Measurements from ENCODE around the gene HTT. TPM values are rescaled to one million over a fixed set of nuclear protein-coding genes. Genes with fewer than 3 reads are reported as not detected.

Gene HTT
- total and polyA plus RNA-seq, 9 of the 15 experiments (the other 6 are each of a cell fraction or from before 2014, with no cell fraction given): 0.66 to 31.6 (median 14.7) TPM

- no peaks in the 10 kb centered on the region for H3K36me3 ChIP-seq (ENCODE audit: control insufficient read depth, insufficient read depth, low read length)
- no peak for ATAC-seq
- FAIRE-seq: no peak
- H3K4me2 ChIP-seq (ENCODE audit: insufficient read depth, low read length): no peak overlapping the region
- WGBS (ENCODE audit: insufficient coverage, low coverage, missing lambda C conversion rate): 17% methylated on average over 15 of the region's 17 CpGs
- H3K9me1 ChIP-seq (ENCODE audit: control insufficient read depth, insufficient read depth, low read length): no peaks in the 10 kb centered on the region
- H3K4me1 ChIP-seq (replicated peaks in 1 of 2; ENCODE audit: control insufficient read depth in 2 of 2, insufficient read depth in 2 of 2, low read length in 2 of 2): peaks cover 0 to 29% of the 10 kb centered on the region in 2 experiments; a peak in 2 of 5 replicates
- in situ Hi-C loops (cut with MboI) (no loop called here), intact Hi-C loops (cut with micrococcal nuclease) (no loop called here)
- H2AFZ ChIP-seq (ENCODE audit: low read depth, low read length): no peak overlapping the region
- POLR2A ChIA-PET: interaction anchor here (0.6 kb wide), 1 partner anchor 227 kb away, joined by 4 read pairs; no protein-coding TSS in a partner anchor
- no peaks in the 10 kb centered on the region for H4K20me1 ChIP-seq (replicated peaks; ENCODE audit: control insufficient read depth, insufficient read depth, low read length)
- no peak overlapping the region for H3K27ac ChIP-seq (ENCODE audit: extremely low read depth, low read depth, low read length)
- no peak overlapping the region; a peak in 1 of 4 replicates for H3K9ac ChIP-seq (ENCODE audit: insufficient read depth in 1 of 2, low read depth in 2 of 2, low read length in 2 of 2)
- H3K4me3 ChIP-seq: no peak overlapping the region
- H3K9me3 ChIP-seq (replicated peaks; ENCODE audit: control insufficient read depth, insufficient read depth, low read depth, low read length): no peaks in the 10 kb centered on the region
- BruUV-seq (replicated peaks): no TSS peak
- no peaks in the 10 kb centered on the region for H3K79me2 ChIP-seq (ENCODE audit: control insufficient read depth, insufficient read depth, low read length)
- H3K27me3 ChIP-seq (ENCODE audit: control insufficient read depth in 2 of 2, insufficient read depth in 2 of 2, low read length in 2 of 2): peaks cover 41 to 57% of the 10 kb centered on the region in 2 experiments
- DNase-seq (ENCODE audit: extremely low read depth in 1 of 4, low spot score in 3 of 4): no peak
- CTCF ChIA-PET (ENCODE audit: low intra/inter-chr PET ratio): no interaction called here
- TF ChIP-seq CTCF (IDR thresholded peaks at IDR 0.05 in 2 of 3, conservative IDR thresholded peaks at IDR 0.05 in 1 of 3; ENCODE audit: insufficient read depth in 2 of 3, low read depth in 1 of 3, low read length in 3 of 3) (no peak), CUX1 (CRISPR knock-in tag; IDR thresholded peaks at IDR 0.05) (no peak), BRF2 (IDR thresholded peaks at IDR 0.05; ENCODE audit: borderline replicate concordance, insufficient read depth, insufficient read length) (no peak), NONO (IDR thresholded peaks at IDR 0.05; ENCODE audit: low read depth in 2 of 2, low read length in 1 of 2) (no peak), CHD4 (IDR thresholded peaks at IDR 0.05; ENCODE audit: insufficient read depth, insufficient replicate concordance, low read depth, low read length, poor library complexity, severe bottlenecking) (no peak), ZNF165 (CRISPR knock-in tag; IDR thresholded peaks at IDR 0.05; ENCODE audit: borderline replicate concordance) (no peak), MLX (CRISPR knock-in tag; conservative IDR thresholded peaks at IDR 0.05) (no peak), BRF1 (IDR thresholded peaks at IDR 0.05; ENCODE audit: borderline replicate concordance, extremely low read depth, insufficient read length) (no peak), GABPA (tag; conservative IDR thresholded peaks at IDR 0.05; ENCODE audit: low read depth) (no peak), NCOA6 (IDR thresholded peaks at IDR 0.05) (no peak), POLR2A (conservative IDR thresholded peaks at IDR 0.05) (no peak)
Measured at GRCh38 chr4:3268395-3269104, 194.1 kb downstream of the HTT start.
